Measurements from ENCODE around the gene ASCC2.

ASCC2 gene

GRCh38 chr22:29855611-29856181, 17.6 kb upstream of the ASCC2 start:
- TF ChIP-seq CTCF (conservative IDR thresholded peaks at IDR 0.05; ENCODE audit: low read length): no peak
- no peak for DNase-seq (ENCODE audit: low read depth)
- no peak overlapping the region for H3K4me3 ChIP-seq (ENCODE audit: low read length)

GRCh38 chr22:29854432-29854831, 16.4 kb upstream of the ASCC2 start:
- no peak overlapping the region for H3K4me3 ChIP-seq (ENCODE audit: low read length)
- TF ChIP-seq CTCF (conservative IDR thresholded peaks at IDR 0.05; ENCODE audit: low read length): no peak
- DNase-seq (ENCODE audit: low read depth): no peak

GRCh38 chr22:29848111-29848510, 10.0 kb upstream of the ASCC2 start:
- DNase-seq (ENCODE audit: low read depth): no peak
- no peak for TF ChIP-seq CTCF (conservative IDR thresholded peaks at IDR 0.05; ENCODE audit: low read length)
- H3K4me3 ChIP-seq (ENCODE audit: low read length): no peak overlapping the region

- no peak for DNase-seq (ENCODE audit: low read depth)
- TF ChIP-seq CTCF (conservative IDR thresholded peaks at IDR 0.05; ENCODE audit: low read length): no peak
- H3K4me3 ChIP-seq (ENCODE audit: low read length): no peak overlapping the region
Observed at GRCh38 chr22:29846290-29846689, 8.2 kb upstream of the ASCC2 start.

- no peak overlapping the region for H3K4me3 ChIP-seq (ENCODE audit: low read length)
- TF ChIP-seq CTCF (conservative IDR thresholded peaks at IDR 0.05; ENCODE audit: low read length): no peak
- peak; percentile 92 for DNase-seq (ENCODE audit: low read depth)
Observed at GRCh38 chr22:29842740-29843139, 4.7 kb upstream of the ASCC2 start.

GRCh38 chr22:29842172-29842571, 4.1 kb upstream of the ASCC2 start:
- no peak for DNase-seq (ENCODE audit: low read depth)
- H3K4me3 ChIP-seq (ENCODE audit: low read length): no peak overlapping the region
- TF ChIP-seq CTCF (conservative IDR thresholded peaks at IDR 0.05; ENCODE audit: low read length): no peak

- no peak for TF ChIP-seq CTCF (conservative IDR thresholded peaks at IDR 0.05; ENCODE audit: low read length)
- peak; percentile 39 for DNase-seq (ENCODE audit: low read depth)
- no peak overlapping the region for H3K4me3 ChIP-seq (ENCODE audit: low read length)
Observed at GRCh38 chr22:29840498-29840897, 2.4 kb upstream of the ASCC2 start.

Measured in AG10803 (cell line).